ENCODE data around the gene ABHD10.

ABHD10 gene

GRCh38 chr3:111965484-111965883 is 13.3 kb upstream of the ABHD10 start:
- Histone ChIP-seq H3K4me3 (ENCODE audit: insufficient read depth, low read length, poor library complexity, severe bottlenecking) (no peak overlapping the region), H3K4me2 (ENCODE audit: low read depth, low read length, poor library complexity, severe bottlenecking) (no peak overlapping the region), H3K27ac (ENCODE audit: low read depth, low read length) (no peak overlapping the region), H3K79me2 (ENCODE audit: insufficient read depth, low read length) (no peaks in the 10 kb centered on the region), H3K36me3 (ENCODE audit: low read length) (no peaks in the 10 kb centered on the region), H2AFZ (ENCODE audit: low read depth, low read length, severe bottlenecking) (no peak overlapping the region), H3K27me3 (ENCODE audit: low read length) (no peaks in the 10 kb centered on the region), H4K20me1 (ENCODE audit: low read depth, low read length) (no peaks in the 10 kb centered on the region), H3K9ac (ENCODE audit: low read length) (no peak overlapping the region), H3K9me3 (ENCODE audit: insufficient read depth, low read length) (no peaks in the 10 kb centered on the region), H3K9me2 (replicated peaks; ENCODE audit: insufficient read depth, low read length) (no peaks in the 10 kb centered on the region), H3F3A (ENCODE audit: insufficient read depth) (no peaks in the 10 kb centered on the region)
- no peak for TF ChIP-seq EZH2phosphoT487 (conservative IDR thresholded peaks at IDR 0.05; ENCODE audit: low read length)
- TF ChIP-seq, protein P1, sequence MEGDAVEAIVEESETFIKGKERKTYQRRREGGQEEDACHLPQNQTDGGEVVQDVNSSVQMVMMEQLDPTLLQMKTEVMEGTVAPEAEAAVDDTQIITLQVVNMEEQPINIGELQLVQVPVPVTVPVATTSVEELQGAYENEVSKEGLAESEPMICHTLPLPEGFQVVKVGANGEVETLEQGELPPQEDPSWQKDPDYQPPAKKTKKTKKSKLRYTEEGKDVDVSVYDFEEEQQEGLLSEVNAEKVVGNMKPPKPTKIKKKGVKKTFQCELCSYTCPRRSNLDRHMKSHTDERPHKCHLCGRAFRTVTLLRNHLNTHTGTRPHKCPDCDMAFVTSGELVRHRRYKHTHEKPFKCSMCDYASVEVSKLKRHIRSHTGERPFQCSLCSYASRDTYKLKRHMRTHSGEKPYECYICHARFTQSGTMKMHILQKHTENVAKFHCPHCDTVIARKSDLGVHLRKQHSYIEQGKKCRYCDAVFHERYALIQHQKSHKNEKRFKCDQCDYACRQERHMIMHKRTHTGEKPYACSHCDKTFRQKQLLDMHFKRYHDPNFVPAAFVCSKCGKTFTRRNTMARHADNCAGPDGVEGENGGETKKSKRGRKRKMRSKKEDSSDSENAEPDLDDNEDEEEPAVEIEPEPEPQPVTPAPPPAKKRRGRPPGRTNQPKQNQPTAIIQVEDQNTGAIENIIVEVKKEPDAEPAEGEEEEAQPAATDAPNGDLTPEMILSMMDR (IDR thresholded peaks at IDR 0.05; ENCODE audit: insufficient read depth, low read length, poor library complexity, severe bottlenecking): no peak

GRCh38 chr3:111967068-111967467 is 11.8 kb upstream of the ABHD10 start:
- H3K36me3 ChIP-seq (ENCODE audit: low read length): no peaks in the 10 kb centered on the region
- H2AFZ ChIP-seq (ENCODE audit: low read depth, low read length, severe bottlenecking): no peak overlapping the region
- no peak overlapping the region for H3K4me3 ChIP-seq (ENCODE audit: insufficient read depth, low read length, poor library complexity, severe bottlenecking)
- H3F3A ChIP-seq (ENCODE audit: insufficient read depth): no peaks in the 10 kb centered on the region
- H3K9me3 ChIP-seq (ENCODE audit: insufficient read depth, low read length): no peaks in the 10 kb centered on the region
- H4K20me1 ChIP-seq (ENCODE audit: low read depth, low read length): no peaks in the 10 kb centered on the region
- no peak overlapping the region for H3K9ac ChIP-seq (ENCODE audit: low read length)
- H3K27me3 ChIP-seq (ENCODE audit: low read length): no peaks in the 10 kb centered on the region
- TF ChIP-seq, protein P1 (IDR thresholded peaks at IDR 0.05; ENCODE audit: insufficient read depth, low read length, poor library complexity, severe bottlenecking): no peak
- TF ChIP-seq EZH2phosphoT487 (conservative IDR thresholded peaks at IDR 0.05; ENCODE audit: low read length): no peak
- H3K79me2 ChIP-seq (ENCODE audit: insufficient read depth, low read length): no peaks in the 10 kb centered on the region
- H3K9me2 ChIP-seq (replicated peaks; ENCODE audit: insufficient read depth, low read length): no peaks in the 10 kb centered on the region
- H3K27ac ChIP-seq (ENCODE audit: low read depth, low read length): no peak overlapping the region
- H3K4me2 ChIP-seq (ENCODE audit: low read depth, low read length, poor library complexity, severe bottlenecking): no peak overlapping the region

DNA sequence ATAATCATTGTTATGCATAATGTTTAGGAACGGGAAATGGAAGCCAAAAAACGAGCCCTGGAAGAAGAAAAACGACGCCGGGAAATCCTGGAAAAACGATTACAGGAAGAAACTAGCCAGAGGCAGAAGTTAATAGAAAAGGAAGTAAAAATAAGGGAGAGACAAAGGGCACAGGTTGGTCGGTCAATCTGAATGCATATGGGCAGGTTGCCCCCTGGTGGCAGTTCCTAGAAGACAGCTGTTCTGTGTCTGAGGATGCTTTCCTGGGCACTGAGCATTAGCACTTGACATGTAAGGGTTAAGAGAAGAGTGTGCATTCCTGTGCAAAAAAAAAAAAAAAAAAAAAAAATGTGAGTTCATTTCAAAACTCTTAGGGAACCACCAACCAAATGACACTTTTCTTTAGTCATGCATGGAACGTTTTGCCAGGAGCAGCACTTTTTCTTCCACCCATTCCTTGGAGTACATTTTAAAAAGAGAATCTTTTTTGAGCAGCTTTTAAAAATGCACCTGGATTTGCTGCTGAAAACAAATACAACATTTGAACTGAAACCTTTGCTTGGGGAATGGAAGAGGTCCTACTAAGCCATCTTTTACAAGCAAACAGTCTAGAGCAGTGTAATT is 11.1 kb upstream of the ABHD10 start:
- Histone ChIP-seq H2AFZ (ENCODE audit: low read depth, low read length, severe bottlenecking) (peak overlapping the region; percentile 44), H3K36me3 (ENCODE audit: low read length) (no peaks in the 10 kb centered on the region), H3K9me3 (ENCODE audit: insufficient read depth, low read length) (no peaks in the 10 kb centered on the region), H3K79me2 (ENCODE audit: insufficient read depth, low read length) (no peaks in the 10 kb centered on the region), H3K4me3 (ENCODE audit: insufficient read depth, low read length, poor library complexity, severe bottlenecking) (no peak overlapping the region), H3F3A (ENCODE audit: insufficient read depth) (no peaks in the 10 kb centered on the region), H3K4me2 (ENCODE audit: low read depth, low read length, poor library complexity, severe bottlenecking) (peak overlapping the region; percentile 26), H3K9me2 (replicated peaks; ENCODE audit: insufficient read depth, low read length) (no peaks in the 10 kb centered on the region), H3K27ac (ENCODE audit: low read depth, low read length) (no peak overlapping the region), H3K27me3 (ENCODE audit: low read length) (no peaks in the 10 kb centered on the region), H4K20me1 (ENCODE audit: low read depth, low read length) (no peaks in the 10 kb centered on the region), H3K9ac (ENCODE audit: low read length) (no peak overlapping the region)
- TF ChIP-seq, protein P1 (IDR thresholded peaks at IDR 0.05; ENCODE audit: insufficient read depth, low read length, poor library complexity, severe bottlenecking): peak; percentile 71
- TF ChIP-seq EZH2phosphoT487 (conservative IDR thresholded peaks at IDR 0.05; ENCODE audit: low read length): no peak

Measured in SU-DHL-6 (cell line).